GM19455 (cell line): ENCODE data around the gene GPR142.
"Not testable (repeated sequence)": the region's sequence is repeated elsewhere in the genome, so short reads cannot be mapped to it uniquely, and the experiment has no call there.

Experiments used
- ATAC-seq: cut with Tn5 transposase; IDR thresholded peaks from one replicate; pipeline ENCODE4 v1.9.1; 2021; ENCODE audit not compliant: unreplicated experiment

Gene GPR142

DNA sequence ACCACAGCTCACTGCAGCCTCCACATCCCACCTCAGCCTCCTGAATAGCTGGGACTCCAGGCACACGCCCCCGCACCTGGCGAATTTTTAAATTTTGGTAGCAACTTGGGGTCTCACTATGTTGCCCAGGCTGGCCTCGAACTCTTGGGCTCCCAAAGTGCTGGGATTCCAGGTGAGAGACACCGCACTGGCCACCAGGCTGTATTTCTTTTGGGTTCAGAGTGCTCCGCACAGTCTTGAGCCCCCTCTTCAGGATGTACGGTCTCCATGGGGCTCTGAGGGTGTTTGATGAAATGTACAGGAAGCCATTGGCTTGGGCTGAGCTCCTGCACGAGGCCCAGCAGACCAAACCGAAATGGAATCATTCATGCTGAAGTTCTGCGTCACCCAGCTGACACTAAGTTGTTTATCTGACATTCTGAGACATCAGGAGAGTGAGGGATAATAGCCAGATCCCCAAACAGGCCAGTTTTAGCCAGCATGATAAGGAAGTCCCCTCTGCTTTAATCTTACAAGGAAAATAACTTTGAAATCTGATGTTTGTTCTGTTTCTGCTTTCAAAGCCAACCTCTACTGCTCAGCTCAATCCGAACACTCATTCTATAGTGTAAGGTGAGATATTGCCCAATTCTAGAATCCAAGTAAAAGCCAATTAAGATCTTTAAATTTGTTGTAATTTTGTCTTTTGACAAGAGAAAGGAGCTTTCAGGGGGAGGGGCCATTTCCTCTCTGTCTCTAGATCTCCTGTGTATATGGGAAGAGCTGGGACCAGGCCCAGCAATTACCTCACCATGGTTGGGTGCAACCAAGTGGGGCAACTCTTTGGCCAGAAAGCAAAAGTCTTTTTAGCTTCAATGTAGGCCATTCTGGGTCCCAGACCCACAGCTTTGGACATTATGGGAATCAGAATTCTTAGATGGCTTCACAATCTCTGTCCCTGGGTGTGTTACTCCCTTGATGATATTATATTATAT, 23.7 kb downstream of the GPR142 start:
- no peak for ATAC-seq

DNA sequence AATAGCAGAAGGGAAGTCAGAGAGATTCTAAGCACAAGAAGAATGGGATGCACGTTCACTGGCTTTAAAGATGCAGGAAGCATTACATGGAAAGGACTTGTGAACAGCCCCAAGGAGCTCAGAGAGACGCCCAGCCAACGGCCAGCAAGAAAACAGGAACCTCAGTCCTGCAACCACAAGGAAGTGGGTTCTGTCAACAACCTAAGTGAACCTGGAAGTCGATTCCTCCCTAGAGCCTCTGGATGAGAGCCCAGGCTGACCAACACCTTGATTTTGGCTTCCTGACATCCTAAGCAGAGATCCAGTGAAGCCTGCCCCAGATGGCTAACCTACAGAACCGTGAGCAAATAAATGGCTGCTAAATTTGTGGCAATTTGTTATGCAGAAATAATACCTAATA, 24.5 kb downstream of the GPR142 start:
- ATAC-seq: no peak

DNA sequence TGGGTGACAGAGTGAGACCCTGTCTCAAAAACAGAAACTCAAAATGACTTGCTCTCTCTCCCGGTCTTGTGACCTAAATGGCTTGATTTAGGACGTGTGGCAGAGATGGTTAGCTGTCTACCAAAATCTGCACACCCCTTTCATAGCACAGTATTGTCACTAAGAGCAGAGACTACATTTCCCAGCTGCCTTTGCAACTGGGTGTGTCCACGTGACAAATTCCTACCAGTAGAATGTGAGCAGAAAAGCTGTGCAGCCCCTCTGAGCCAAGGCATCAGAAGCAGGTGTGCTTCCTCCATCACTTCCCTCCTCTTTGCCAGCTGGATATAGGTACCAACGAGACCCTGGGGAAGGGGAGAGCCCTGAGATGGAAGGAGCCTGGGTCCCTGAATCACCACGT, 25.5 kb downstream of the GPR142 start:
- ATAC-seq: no peak

DNA sequence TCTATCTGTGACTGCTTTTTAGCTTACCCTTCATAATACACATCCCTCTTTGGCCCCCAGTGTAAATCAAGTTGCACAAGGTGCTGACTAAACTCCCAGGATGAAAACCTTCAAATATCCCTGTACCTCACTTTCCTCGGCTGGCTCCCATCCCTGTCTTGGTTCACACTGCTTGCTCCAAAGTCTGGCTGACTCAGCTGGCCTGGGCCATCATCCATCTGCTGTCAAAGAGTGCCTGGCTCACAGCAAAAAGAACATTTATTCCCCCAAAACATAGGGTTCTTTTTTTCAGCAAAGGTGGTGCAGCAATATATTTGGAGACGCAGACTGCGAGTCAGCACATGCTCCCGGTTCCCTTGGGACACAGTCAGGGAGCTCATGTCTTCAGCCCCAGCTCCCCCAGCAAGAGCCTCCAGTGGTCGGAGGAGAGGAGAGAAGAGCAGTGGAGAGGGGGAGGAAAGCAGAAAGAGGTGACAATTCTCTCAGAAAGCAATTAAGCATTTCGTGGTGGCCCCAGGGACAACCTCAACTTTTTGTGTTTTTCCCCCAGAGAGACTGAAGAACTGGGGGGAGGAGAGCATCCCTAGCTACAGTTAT, 26.1 kb downstream of the GPR142 start:
- no peak for ATAC-seq

DNA sequence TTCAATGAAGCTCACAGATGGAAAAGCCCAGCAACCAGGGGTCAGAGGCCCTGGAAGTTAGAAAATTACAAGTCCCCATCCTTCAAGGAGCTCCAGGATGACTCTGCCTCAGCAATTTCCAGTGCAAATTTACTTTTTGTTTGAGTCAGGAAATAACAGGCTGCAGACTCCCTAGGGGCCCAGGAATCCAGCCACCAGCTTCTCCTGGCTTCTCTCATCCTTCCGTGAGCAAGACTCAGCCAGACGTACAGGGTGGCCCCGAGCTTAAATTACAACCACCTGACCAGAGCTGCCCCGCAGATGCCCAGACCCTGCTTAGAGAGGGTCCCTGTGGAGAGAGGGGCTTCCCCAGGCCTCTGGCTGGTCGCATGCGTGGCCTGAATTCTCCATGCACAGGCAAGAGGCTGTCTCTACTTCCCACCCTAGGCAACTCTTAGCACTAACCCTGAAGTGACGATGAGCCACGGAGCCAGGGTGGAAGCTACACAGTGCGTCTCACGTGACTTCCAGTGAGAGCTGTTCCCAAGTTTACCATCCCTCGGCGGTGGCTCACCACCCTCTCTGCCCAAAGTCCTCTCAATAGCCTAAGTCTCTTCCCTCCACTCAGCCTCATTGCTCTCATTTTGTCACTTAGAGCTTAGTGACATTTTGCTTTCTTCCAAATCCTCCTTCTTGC, 27.1 kb downstream of the GPR142 start:
- ATAC-seq: no peak

DNA sequence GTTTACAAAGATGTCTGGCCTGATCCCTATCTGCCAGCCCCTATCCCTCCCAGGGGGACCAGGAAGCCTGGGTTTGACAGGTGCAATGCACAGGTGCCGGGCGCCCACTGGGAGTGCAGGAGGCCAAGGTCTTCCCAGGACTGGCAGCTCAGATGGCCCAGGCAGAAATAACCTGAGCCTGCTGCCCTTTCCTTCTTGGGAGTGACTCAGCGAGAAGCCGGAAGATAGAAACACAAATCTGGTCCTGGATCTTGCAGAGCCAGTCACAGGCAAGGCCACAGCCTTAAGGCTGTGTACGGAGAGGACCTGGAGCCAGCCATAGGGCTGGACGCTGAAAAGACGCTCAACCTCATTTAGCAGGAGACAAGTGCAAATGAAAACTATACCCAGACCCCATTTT, 27.7 kb downstream of the GPR142 start:
- no peak for ATAC-seq

DNA sequence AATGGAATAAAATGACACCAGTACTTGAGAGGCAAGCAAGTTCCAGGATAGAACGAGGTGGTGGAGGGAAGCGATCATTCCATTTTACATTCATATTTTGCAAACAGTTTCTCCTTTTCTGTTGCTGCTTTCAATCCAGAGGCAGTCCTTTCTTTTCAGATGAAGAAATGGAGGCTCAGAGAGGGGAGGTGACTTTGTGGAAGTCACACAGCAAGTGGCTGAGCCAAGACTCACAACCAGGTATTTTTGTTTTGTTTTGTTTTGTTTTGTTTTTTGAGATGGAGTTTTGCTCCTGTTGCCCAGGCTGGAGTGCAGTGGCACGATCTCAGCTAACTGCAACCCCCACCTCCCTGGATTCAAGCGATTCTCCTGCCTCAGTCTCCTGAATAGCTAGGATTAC, 29.3 kb downstream of the GPR142 start:
- ATAC-seq: no peak

DNA sequence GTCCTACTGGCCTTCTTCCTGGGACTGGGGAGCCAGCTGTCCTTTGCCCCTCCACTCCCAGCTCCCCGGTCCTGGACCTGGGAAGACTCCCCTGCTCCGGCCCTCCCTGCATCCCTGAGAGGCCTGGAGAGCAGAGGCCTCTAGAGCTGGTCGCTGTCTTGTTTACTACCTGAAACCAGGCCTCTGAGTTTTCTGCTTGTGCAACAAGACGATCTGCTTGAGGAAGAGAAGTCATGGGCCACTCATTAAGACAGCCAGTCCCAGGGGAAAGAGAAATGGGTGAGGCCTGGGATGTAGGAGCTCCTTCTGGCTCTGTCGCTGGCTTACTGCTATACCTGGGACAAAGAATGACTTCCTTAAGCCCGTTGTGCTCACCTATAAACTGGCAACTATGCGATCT, 34.7 kb downstream of the GPR142 start:
- ATAC-seq: no peak

DNA sequence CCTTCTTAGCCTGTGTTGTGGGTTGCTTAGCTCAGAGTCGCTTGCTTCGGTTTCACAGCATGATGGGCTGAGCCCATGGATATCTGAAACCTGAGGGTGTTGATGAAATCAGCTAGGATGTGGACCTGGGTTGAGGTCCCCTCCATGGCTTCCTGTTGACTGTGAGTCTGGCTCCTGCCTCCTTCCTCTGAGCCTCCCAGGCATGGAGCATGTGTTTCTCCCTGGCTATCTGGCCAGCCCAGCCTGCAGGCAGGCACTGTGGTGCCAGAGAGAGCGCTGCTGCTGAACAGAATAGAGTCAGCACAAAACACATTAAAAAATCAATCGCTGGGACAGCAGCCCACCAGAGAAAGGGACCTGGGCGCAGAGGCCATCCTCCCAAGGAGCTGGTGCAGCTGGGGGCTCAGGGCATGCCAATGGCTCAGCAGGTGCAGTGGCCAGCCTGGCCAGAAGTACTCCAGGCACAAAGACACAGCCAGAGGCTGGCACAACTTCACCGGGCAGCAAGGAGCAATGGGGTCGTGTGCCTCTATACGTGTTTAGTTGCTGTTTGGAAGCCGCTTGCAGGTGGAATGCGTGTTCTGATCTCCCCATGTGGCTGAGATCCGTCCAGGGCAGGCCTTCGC, 36.3 kb downstream of the GPR142 start:
- no peak for ATAC-seq

DNA sequence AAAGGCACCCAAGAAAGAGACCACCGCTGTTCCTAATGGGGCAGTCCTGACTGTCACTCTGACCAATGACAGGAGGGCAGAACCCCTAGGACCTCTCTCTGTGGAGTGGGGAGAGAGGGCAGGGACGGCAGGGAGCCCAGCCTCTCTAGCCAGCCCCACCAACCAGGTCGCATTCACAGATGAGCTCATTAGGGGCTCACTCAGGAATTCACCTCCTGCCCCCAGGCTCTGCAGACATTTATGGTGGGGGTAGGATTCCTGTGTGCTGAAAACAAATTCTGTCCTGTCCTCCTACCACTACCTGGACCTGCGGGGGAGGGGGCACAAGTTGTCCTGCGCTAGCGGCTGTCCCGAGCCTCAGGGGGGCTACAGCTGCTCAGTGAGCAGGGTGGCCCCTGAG, 36.9 kb downstream of the GPR142 start:
- no peak for ATAC-seq

DNA sequence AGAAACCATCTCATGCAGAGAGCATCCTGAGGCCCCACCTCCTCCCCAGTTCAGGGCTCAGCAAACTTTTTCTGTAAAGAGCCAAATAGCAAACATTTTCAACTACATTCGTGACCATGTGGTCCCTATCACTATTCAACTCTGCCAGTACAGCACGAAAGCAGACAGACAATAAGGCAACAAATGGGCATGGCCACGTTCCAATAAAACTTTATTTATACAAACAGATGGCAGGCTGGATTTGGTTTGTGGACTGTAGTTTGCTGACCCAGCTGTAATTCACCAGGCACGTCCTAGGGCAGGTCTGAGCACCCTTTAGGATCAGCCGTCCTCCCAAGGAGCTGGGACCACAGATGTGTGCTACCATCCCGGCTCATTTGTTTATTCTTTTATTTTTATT, 37.5 kb downstream of the GPR142 start:
- ATAC-seq: no peak

DNA sequence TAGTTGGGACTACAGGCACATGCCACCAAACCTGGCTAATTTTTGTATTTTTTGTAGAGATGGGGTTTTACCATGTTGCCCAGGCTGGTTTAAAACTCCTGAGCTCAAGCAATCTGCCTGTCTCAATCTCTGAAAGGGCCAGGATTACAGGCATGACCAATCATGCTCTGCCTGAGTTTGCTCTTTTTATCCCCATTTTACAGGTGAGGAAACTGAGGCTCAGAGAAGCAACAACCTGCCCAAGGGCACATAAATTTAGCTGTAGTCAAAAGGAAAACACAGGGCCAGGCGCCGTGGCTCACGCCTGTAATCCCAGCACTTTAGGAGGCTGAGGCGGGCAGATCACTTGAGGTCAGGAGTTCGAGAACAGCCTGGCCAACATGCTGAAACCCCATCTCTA, 38.0 kb downstream of the GPR142 start:
- not testable (repeated sequence) for ATAC-seq

DNA sequence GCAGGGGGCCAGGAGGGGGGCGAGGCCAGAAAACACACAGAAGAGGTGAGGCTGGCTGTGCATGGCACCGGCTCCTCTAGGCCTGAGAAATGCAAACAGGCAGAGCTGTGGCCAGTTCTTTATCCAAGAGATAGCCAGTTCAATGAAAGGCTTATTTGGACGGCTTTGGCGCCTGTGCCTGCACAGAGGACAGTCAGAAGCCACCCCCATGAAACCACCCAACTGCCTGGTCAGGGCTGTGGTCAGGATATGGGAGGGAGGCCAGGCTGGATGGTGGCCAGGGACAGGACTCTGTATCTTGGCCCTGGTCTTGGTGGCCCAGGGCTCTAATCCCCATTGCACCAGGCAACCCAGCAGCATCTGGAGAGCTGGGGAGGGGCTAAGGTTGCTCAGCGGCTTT, 40.1 kb downstream of the GPR142 start:
- ATAC-seq: no peak

DNA sequence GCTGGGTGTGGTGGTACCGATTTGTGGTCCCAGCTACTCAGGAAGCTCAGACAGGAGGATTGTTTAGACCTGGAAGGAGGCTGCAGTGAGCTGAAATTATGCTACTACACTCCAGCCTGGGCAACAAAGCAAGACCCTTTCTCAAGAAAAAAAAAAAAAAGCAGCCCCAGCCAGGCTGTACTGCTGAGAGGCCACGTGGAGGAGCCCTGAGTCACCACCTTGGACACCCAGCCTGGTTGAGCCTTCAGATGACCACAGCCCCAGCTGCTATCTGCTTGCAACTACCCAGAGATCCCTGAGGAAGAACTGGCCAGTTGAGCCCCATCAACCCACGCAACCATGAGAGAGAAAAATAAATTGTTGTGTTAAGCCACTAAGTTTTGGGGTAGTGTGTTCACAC, 41.0 kb downstream of the GPR142 start:
- no peak for ATAC-seq

DNA sequence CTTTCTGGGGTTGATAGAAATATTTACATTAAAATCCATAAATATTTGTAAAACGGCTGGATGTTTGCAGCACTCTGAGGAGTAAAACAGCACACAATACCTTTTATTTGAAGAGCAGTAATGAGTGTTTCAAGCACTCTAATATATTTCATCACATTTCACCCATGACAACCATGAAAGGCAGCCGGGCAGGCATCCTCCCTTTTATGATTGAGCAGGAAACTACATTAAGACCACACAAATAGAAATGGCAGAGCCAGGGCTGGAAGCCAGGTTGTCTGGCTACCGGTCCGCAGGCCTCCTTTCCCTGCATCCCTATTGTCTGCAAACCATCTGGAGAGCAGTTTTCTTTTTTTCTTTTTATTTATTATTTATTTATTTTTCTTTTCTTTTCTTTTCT, 41.5 kb downstream of the GPR142 start:
- ATAC-seq: no peak

DNA sequence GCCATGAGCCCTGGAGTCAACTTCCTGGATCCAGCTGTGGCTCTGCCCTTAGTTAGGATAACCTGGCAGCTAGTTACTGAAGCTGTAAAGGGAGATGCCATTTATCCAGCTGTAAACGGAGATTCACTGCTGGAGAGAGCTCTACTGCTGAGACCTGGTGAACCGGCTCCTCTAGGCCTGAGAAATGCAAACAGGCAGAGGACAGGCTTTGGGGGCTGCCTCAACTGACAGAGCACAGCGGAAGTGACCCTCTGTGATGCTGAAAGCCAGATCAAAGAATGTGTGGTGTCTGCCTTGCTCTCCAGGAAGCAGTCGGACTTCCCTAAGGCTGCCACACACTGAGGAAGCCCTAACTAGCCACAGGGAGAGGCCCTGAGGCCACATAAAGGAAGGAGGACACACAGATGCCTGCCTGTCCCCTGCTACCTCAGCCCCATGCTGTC, 42.7 kb downstream of the GPR142 start:
- no peak for ATAC-seq

DNA sequence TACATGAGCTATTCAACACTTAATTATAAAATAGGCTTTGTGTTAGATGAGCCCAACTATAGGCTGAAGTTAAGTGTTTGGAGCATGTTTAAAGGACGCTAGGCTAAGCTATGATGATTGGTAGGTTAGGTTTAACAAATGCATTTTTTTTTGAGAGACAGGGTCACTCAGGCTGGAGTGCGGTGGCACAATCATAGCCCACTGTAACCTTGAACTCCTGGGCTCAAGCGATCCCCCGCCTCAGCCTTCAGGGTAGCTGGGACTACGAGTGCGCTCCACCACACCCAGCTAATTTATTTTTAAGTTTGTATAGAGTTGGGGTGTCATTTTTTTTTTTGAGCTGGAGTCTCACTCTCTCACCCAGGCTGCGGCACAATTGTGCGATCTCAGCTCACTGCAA, 45.3 kb downstream of the GPR142 start:
- ATAC-seq: no peak

DNA sequence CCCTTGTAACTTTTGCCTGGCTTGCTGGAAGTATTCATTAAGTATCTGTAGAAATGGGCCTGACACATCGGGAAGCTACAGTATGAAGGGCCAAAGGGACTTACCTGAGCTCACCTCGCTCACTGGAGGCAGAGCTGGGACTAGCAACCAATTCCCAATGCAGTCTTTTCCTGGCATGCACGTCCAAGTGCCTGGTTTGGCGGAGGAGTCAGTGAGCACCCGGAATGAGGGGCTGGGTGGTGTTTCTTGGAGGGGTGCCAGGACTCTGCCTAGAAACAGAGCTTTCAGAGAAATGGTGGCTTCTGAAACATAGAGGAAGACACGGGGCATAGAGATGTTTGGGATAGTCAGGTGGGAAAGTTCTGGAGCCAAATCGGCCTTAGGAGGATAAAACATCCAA, 46.2 kb downstream of the GPR142 start:
- ATAC-seq: no peak

DNA sequence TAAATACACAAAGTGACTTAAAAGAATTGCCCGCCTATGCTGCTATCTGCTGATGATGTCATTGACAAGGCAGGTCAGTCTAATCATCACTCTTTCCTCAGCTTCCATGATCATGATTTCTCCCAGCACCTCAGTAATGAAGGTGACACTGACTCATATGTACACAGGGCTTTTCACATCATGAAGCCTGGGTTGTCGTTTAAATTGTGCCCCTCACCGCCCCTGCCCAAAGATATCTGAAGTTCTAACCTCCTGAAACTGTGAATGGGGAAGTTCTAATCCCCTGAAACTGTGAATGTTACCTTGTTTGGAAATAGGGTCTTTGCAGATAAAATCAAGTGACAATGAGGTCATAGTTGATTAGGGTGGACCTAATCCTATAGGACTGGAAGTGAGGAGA, 47.2 kb downstream of the GPR142 start:
- ATAC-seq: no peak

DNA sequence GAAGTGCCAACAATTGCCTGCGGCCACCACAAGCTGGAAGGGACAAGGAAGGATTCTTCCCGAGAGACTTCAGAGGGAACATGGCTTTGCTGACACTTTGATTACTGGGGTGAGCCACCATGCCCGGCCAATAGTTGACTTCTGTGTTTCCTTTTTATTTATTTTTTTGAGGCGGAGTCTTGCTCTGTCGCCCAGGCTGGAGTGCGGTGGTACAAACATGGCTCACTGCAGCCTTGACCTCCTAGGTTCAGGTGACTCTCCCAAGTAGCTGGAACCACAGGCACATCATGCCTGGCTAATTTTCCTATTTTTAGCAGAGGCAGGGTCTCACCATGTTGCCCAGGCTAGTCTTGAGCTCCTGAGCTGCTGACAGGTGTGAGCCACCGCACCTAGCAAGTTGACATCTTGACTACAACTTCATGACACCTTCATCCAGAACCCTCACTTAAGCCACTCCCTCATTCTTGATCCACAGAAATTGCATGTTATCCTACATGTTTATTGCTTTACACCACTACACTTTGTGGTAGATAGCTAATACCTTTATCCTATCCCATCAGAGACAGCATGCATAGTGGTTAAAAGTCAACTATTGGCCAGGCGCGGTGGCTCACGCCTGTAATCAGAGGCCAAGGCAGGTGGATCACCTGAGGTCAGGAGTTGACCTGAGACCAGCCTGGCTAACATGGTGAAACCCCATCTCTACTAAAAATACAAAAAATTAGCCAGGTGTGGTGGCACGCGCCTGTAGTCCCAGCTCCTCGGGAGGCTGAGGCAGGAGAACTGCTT, 48.5 kb downstream of the GPR142 start:
- no peak for ATAC-seq
